Left colon (tissue), 2 donors: ENCODE results near the gene XCL2. TPM values are rescaled to one million over a fixed set of nuclear protein-coding genes. Genes with fewer than 3 reads are reported as not detected.

ENCODE experiments used
- ATAC-seq: fragments of 200-7000 bp; cut with Tn5 transposase; one replicate; pipeline ENCODE4 v1.9.1; 2020; ENCODE audit warnings: mild to moderate bottlenecking, moderate library complexity
- DNase-seq, 2 donors: peaks; one replicate each; pipeline ENCODE4 v3.0.0-alpha.2; 2020
- intact Hi-C, 2 donors: fragments of 100-400 bp; cut with DNase I in 1 of 2; cut with micrococcal nuclease in 1 of 2; formaldehyde crosslinking; loops; one replicate each; pipeline versions ENCODE4 v1.11.2 to v1.14.0; 2022; cut with DNase I, micrococcal nuclease
- total RNA-seq, 2 donors: library from RNA; stranded (reverse); fragmentation: NEBNext Ultra II Directional; extraction: Animal tissue kit (Norgen Biotek cat#: 25700); gene quantifications; one replicate each; pipeline ENCODE4 v1.2.1, GENCODE V29; 2021
- donor health status: DM: no; HTN: no; CAD: no.
- donor health status: DM: yes; HTN: yes; CAD: no.

Gene XCL2
- total RNA-seq, 2 donors from 2014 or later, result 0.67 to 0.70 TPM

- intact Hi-C loops, result no loop called here
- DNase-seq, result no peak
Measured at GRCh38 chr1:168498159-168498631, 45.6 kb downstream of the XCL2 start.

GRCh38 chr1:168497376-168497950 is 46.3 kb downstream of the XCL2 start:
- intact Hi-C loops, result no loop called here
- ATAC-seq (peak; percentile 41), DNase-seq (no peak)

More at GRCh38 chr1:168498159-168498631, 45.6 kb downstream of the XCL2 start:
- ATAC-seq, result no peak

- ATAC-seq (peak; percentile 46), DNase-seq (no peak)
- intact Hi-C loops, result no loop called here
Measured at GRCh38 chr1:168491527-168492164, 52.2 kb downstream of the XCL2 start.

Other genes with a start within 250 kb of the XCL2 start
- gene XCL1, start 32.6 kb upstream of the XCL2 start, total RNA-seq, result under 1 TPM in 1 of 2 donors, not detected in 1; 0.24 TPM
- 10 to 100 TPM; 11.1 to 30.9 TPM for gene DPT, start 185.2 kb upstream of the XCL2 start, total RNA-seq